ENCODE measurements around the gene GPR156.

Gene GPR156

GRCh38 chr3:120209425-120209824, 75.6 kb downstream of the GPR156 start:
- no peaks in the 10 kb centered on the region for H3K27me3 ChIP-seq (ENCODE audit: low read length)
- H3K4me2 ChIP-seq (ENCODE audit: low read depth, low read length, poor library complexity, severe bottlenecking), result no peak overlapping the region
- H3F3A ChIP-seq (ENCODE audit: insufficient read depth), result no peaks in the 10 kb centered on the region
- no peaks in the 10 kb centered on the region for H3K79me2 ChIP-seq (ENCODE audit: insufficient read depth, low read length)
- H4K20me1 ChIP-seq (ENCODE audit: low read depth, low read length), result no peaks in the 10 kb centered on the region
- H3K9me3 ChIP-seq (ENCODE audit: insufficient read depth, low read length), result no peaks in the 10 kb centered on the region
- H2AFZ ChIP-seq (ENCODE audit: low read depth, low read length, severe bottlenecking), result no peak overlapping the region
- H3K4me3 ChIP-seq (ENCODE audit: insufficient read depth, low read length, poor library complexity, severe bottlenecking), result no peak overlapping the region
- no peak overlapping the region for H3K9ac ChIP-seq (ENCODE audit: low read length)
- no peaks in the 10 kb centered on the region for H3K36me3 ChIP-seq (ENCODE audit: low read length)
- H3K9me2 ChIP-seq (replicated peaks; ENCODE audit: insufficient read depth, low read length), result no peaks in the 10 kb centered on the region
- TF ChIP-seq EZH2phosphoT487 (conservative IDR thresholded peaks at IDR 0.05; ENCODE audit: low read length), result no peak
- no peak for TF ChIP-seq CTCF (IDR thresholded peaks at IDR 0.05; ENCODE audit: insufficient read depth, low read length, poor library complexity, severe bottlenecking)
- no peak overlapping the region for H3K27ac ChIP-seq (ENCODE audit: low read depth, low read length)

GRCh38 chr3:120204338-120204737, 80.7 kb downstream of the GPR156 start:
- Histone ChIP-seq H3K4me2 (ENCODE audit: low read depth, low read length, poor library complexity, severe bottlenecking) (no peak overlapping the region), H4K20me1 (ENCODE audit: low read depth, low read length) (no peaks in the 10 kb centered on the region), H3K9me3 (ENCODE audit: insufficient read depth, low read length) (no peaks in the 10 kb centered on the region), H3K4me3 (ENCODE audit: insufficient read depth, low read length, poor library complexity, severe bottlenecking) (no peak overlapping the region), H3K9ac (ENCODE audit: low read length) (no peak overlapping the region), H3K79me2 (ENCODE audit: insufficient read depth, low read length) (no peaks in the 10 kb centered on the region), H2AFZ (ENCODE audit: low read depth, low read length, severe bottlenecking) (no peak overlapping the region), H3F3A (ENCODE audit: insufficient read depth) (no peaks in the 10 kb centered on the region), H3K9me2 (replicated peaks; ENCODE audit: insufficient read depth, low read length) (no peaks in the 10 kb centered on the region), H3K27ac (ENCODE audit: low read depth, low read length) (no peak overlapping the region), H3K36me3 (ENCODE audit: low read length) (no peaks in the 10 kb centered on the region), H3K27me3 (ENCODE audit: low read length) (no peaks in the 10 kb centered on the region)
- TF ChIP-seq CTCF (IDR thresholded peaks at IDR 0.05; ENCODE audit: insufficient read depth, low read length, poor library complexity, severe bottlenecking) (no peak), EZH2phosphoT487 (conservative IDR thresholded peaks at IDR 0.05; ENCODE audit: low read length) (no peak)

GRCh38 chr3:120203621-120204020, 81.4 kb downstream of the GPR156 start:
- Histone ChIP-seq H3K9me2 (replicated peaks; ENCODE audit: insufficient read depth, low read length) (no peaks in the 10 kb centered on the region), H3K79me2 (ENCODE audit: insufficient read depth, low read length) (no peaks in the 10 kb centered on the region), H3K4me3 (ENCODE audit: insufficient read depth, low read length, poor library complexity, severe bottlenecking) (no peak overlapping the region), H3K9me3 (ENCODE audit: insufficient read depth, low read length) (no peaks in the 10 kb centered on the region), H3K27ac (ENCODE audit: low read depth, low read length) (no peak overlapping the region), H3F3A (ENCODE audit: insufficient read depth) (no peaks in the 10 kb centered on the region), H3K36me3 (ENCODE audit: low read length) (no peaks in the 10 kb centered on the region), H3K4me2 (ENCODE audit: low read depth, low read length, poor library complexity, severe bottlenecking) (no peak overlapping the region), H3K9ac (ENCODE audit: low read length) (no peak overlapping the region), H4K20me1 (ENCODE audit: low read depth, low read length) (no peaks in the 10 kb centered on the region), H3K27me3 (ENCODE audit: low read length) (no peaks in the 10 kb centered on the region), H2AFZ (ENCODE audit: low read depth, low read length, severe bottlenecking) (no peak overlapping the region)
- TF ChIP-seq EZH2phosphoT487 (conservative IDR thresholded peaks at IDR 0.05; ENCODE audit: low read length), result no peak
- TF ChIP-seq CTCF (IDR thresholded peaks at IDR 0.05; ENCODE audit: insufficient read depth, low read length, poor library complexity, severe bottlenecking), result no peak
